Measurements from ENCODE around the gene LYPD4. TPM values are rescaled to one million over a fixed set of nuclear protein-coding genes. Genes with fewer than 3 reads are reported as not detected.
A peak's percentile ranks its signal among the peaks of the same experiment; 100 is the strongest.

LYPD4 gene
- total RNA-seq, 1 experiment from 2014 or later = not detected

GRCh38 chr19:41872775-41873647 lies 28.5 kb upstream of the LYPD4 start (continued):
- TF ChIP-seq ATF1 (CRISPR knock-in tag; IDR thresholded peaks at IDR 0.05) (0 out of 2 replicates have a peak, but pooled peaks have one; percentile 10), MAX (CRISPR knock-in tag; IDR thresholded peaks at IDR 0.05) (0 out of 2 replicates have a peak, but pooled peaks have one; percentile 42), ZNF281 (CRISPR knock-in tag; IDR thresholded peaks at IDR 0.05) (no peak), ZBTB43 (CRISPR knock-in tag; IDR thresholded peaks at IDR 0.05) (no peak), SOX15 (CRISPR knock-in tag; IDR thresholded peaks at IDR 0.05) (no peak), IRF2 (CRISPR knock-in tag; IDR thresholded peaks at IDR 0.05; ENCODE audit: borderline replicate concordance, low read depth) (no peak), NFATC4 (CRISPR knock-in tag; IDR thresholded peaks at IDR 0.05) (peak; percentile 90), AR (CRISPR knock-in tag; IDR thresholded peaks at IDR 0.05) (peak; percentile 95)

GRCh38 chr19:41872384-41872774 lies 27.9 kb upstream of the LYPD4 start:
- DNase-seq (ENCODE audit: low spot score) = no peak
- Mint-ChIP-seq H3K4me3 (no peak overlapping the region), H3K27me3 (ENCODE audit: low read depth) (peaks cover 6% of the 10 kb centered on the region), H3K27ac (peak overlapping the region; percentile 91), H3K4me1 (peaks cover 11% of the 10 kb centered on the region), H3K9me3 (no peaks in the 10 kb centered on the region), H3K36me3 (peaks cover 41% of the 10 kb centered on the region)
- peak; percentile 3 for ATAC-seq
- CTCF ChIA-PET = interaction anchor here (0.8 to 3.7 kb wide), 19 partner anchors 10 to 222 kb away, joined by 3 to 46 read pairs (median 5); partner anchors contain the start of genes ARHGEF1, ERFL, RABAC1 and RPS19
- POLR2A ChIA-PET = interaction anchor here (0.6 to 4.3 kb wide), 7 partner anchors 9 to 86 kb away, joined by 3 to 30 read pairs (median 7); partner anchors contain the start of genes ARHGEF1, RABAC1 and RPS19
- TF ChIP-seq ZMAT4 (CRISPR knock-in tag; IDR thresholded peaks at IDR 0.05) = peak; percentile 29; the same call in 1 of the 2 replicates
- peak; percentile 3; the same call in 1 of the 2 replicates for TF ChIP-seq NFATC4 (CRISPR knock-in tag; IDR thresholded peaks at IDR 0.05)
- 0 out of 2 replicates have a peak, but pooled peaks have one; percentile 56 for TF ChIP-seq SMAD3 (CRISPR knock-in tag; IDR thresholded peaks at IDR 0.05; ENCODE audit: borderline replicate concordance)
- TF ChIP-seq OVOL2 (CRISPR knock-in tag; IDR thresholded peaks at IDR 0.05; ENCODE audit: borderline replicate concordance) = no peak
- TF ChIP-seq E2F4 (CRISPR knock-in tag; IDR thresholded peaks at IDR 0.05; ENCODE audit: borderline replicate concordance, low read depth) = no peak
- TF ChIP-seq ZNF423 (CRISPR knock-in tag; IDR thresholded peaks at IDR 0.05) = no peak
- TF ChIP-seq FOXP1 (CRISPR knock-in tag; IDR thresholded peaks at IDR 0.05; ENCODE audit: borderline replicate concordance) = peak; percentile 67
- 0 out of 2 replicates have a peak, but pooled peaks have one; percentile 4 for TF ChIP-seq AR (CRISPR knock-in tag; IDR thresholded peaks at IDR 0.05)
- TF ChIP-seq ZSCAN18 (CRISPR knock-in tag; IDR thresholded peaks at IDR 0.05) = no peak
- 0 out of 2 replicates have a peak, but pooled peaks have one; percentile 26 for TF ChIP-seq MLX (CRISPR knock-in tag; IDR thresholded peaks at IDR 0.05)
- TF ChIP-seq ESRRA (CRISPR knock-in tag; IDR thresholded peaks at IDR 0.05; ENCODE audit: borderline replicate concordance) = 0 out of 2 replicates have a peak, but pooled peaks have one; percentile 4
- no peak for TF ChIP-seq JUN (CRISPR knock-in tag; IDR thresholded peaks at IDR 0.05)

All from WTC11 (cell line).